K562 (cell line): ENCODE measurements around the gene COL28A1.

Experiments used
- ASH1L ChIP-seq: fragments of 450-650 bp; IDR thresholded peaks from 2 replicates; pipeline ENCODE4 v1.6.1; 2018; ENCODE audit warnings: borderline replicate concordance, mild to moderate bottlenecking, low read depth; ENCODE audit not compliant: partially characterized antibody
- CTCF ChIP-seq, 3 experiments: IDR thresholded peaks in 2 of 3; conservative IDR thresholded peaks in 1 of 3; 2 replicates each; pipeline ENCODE4 v1.5.1; 2011 to 2012; ENCODE audit warnings: low read length in 3 of 3, mild to moderate bottlenecking in 3 of 3, control low read depth in 2 of 3, improper control_type of control experiment in 1 of 3, inconsistent platforms in 1 of 3, low read depth in 1 of 3, mixed read lengths in 1 of 3, moderate library complexity in 1 of 3; ENCODE audit not compliant: insufficient read depth in 2 of 3
- KAT2B ChIP-seq: IDR thresholded peaks from one replicate; pipeline ENCODE4 v1.6.1; 2012; ENCODE audit warnings: low read depth, mild to moderate bottlenecking, control low read depth, inconsistent platforms, low read length, moderate library complexity
- KLF16 ChIP-seq: IDR thresholded peaks from 2 replicates; pipeline ENCODE4 v1.6.1; 2016; ENCODE audit warnings: antibody characterized with exemption
- RCOR1 ChIP-seq, 2 experiments: IDR thresholded peaks; 2 replicates each; pipeline ENCODE4 v1.6.1; 2012; ENCODE audit warnings: low read depth in 2 of 2, low read length in 2 of 2, borderline replicate concordance in 1 of 2, improper control_type of control experiment in 1 of 2
- SMAD3 ChIP-seq: fragments of 450-650 bp; formaldehyde crosslinking; conservative IDR thresholded peaks from 2 replicates; pipeline ENCODE4 v1.4.0; 2020; ENCODE audit warnings: mild to moderate bottlenecking
- TCFL5 ChIP-seq: fragments of 250-450 bp; sonication (Bioruptor Pico); conservative IDR thresholded peaks from 2 replicates; pipeline ENCODE4 v1.6.1; 2021; ENCODE audit warnings: mild to moderate bottlenecking, moderate library complexity, matching md5 sums
- ZNF174 ChIP-seq: fragments of 250-450 bp; sonication (Bioruptor Pico); IDR thresholded peaks from 2 replicates; pipeline ENCODE4 v1.4.0; 2020; ENCODE audit warnings: mild to moderate bottlenecking

GRCh38 chr7:7327423-7327822 is 208.2 kb downstream of the COL28A1 start:
- TF ChIP-seq KLF16 (no peak), KAT2B (no peak), ZNF174 (no peak), TCFL5 (CRISPR knock-in tag) (no peak), RCOR1 (IDR thresholded peaks at IDR 0.05; ENCODE audit: borderline replicate concordance in 1 of 2, low read depth in 2 of 2, low read length in 2 of 2) (no peak), SMAD3 (CRISPR knock-in tag) (no peak), CTCF (IDR thresholded peaks at IDR 0.05 in 2 of 3, conservative IDR thresholded peaks at IDR 0.05 in 1 of 3; ENCODE audit: insufficient read depth in 2 of 3, low read depth in 1 of 3, low read length in 3 of 3) (no peak), ASH1L (no peak)
